OCI-LY1 (cell line): ENCODE measurements around the gene RBM25.

ENCODE experiments used
- H2AFZ ChIP-seq: fragments of 200-600 bp; sonication (generic), shearing (Covaris generic); 2 replicates; pipeline ENCODE4 v1.6.0; 2014; ENCODE audit warnings: antibody characterized with exemption, mild to moderate bottlenecking, low read length
- H3F3A ChIP-seq: fragments of 200-600 bp; sonication (generic), shearing (Covaris generic); 2 replicates; pipeline ENCODE4 v1.6.0; 2014; ENCODE audit warnings: mild to moderate bottlenecking, antibody characterized with exemption, low read length, moderate library complexity; ENCODE audit not compliant: insufficient read depth
- H3K27ac ChIP-seq: fragments of 200-600 bp; sonication (generic); 2 replicates; pipeline ENCODE4 v1.5.1; 2014; ENCODE audit warnings: low read length, mixed run types, mild to moderate bottlenecking, low read depth; ENCODE audit not compliant: poor library complexity, severe bottlenecking
- H3K27me3 ChIP-seq: fragments of 200-600 bp; sonication (generic); 2 replicates; pipeline ENCODE4 v1.6.0; 2014; ENCODE audit warnings: antibody characterized with exemption, mild to moderate bottlenecking, low read length, moderate library complexity; ENCODE audit not compliant: insufficient read depth
- H3K36me3 ChIP-seq: fragments of 200-600 bp; sonication (generic); 2 replicates; pipeline ENCODE4 v1.6.1; 2014; ENCODE audit warnings: mild to moderate bottlenecking, antibody characterized with exemption, low read length, moderate library complexity, mixed read lengths; ENCODE audit not compliant: insufficient read depth
- H3K4me1 ChIP-seq: fragments of 200-600 bp; sonication (generic); 2 replicates; pipeline ENCODE4 v1.5.1; 2014; ENCODE audit warnings: mild to moderate bottlenecking, low read length, moderate library complexity; ENCODE audit not compliant: insufficient read depth, severe bottlenecking
- H3K4me2 ChIP-seq: fragments of 200-600 bp; sonication (generic), shearing (Covaris generic); 2 replicates; pipeline ENCODE4 v1.6.1; 2014; ENCODE audit warnings: low read length
- H3K4me3 ChIP-seq: fragments of 200-600 bp; sonication (generic); 2 replicates; pipeline ENCODE4 v1.5.1; 2014; ENCODE audit warnings: low read length, low read depth, mild to moderate bottlenecking, mixed read lengths; ENCODE audit not compliant: poor library complexity, severe bottlenecking
- H3K79me2 ChIP-seq: fragments of 200-600 bp; shearing (Covaris generic); 2 replicates; pipeline ENCODE4 v1.6.1; 2016; ENCODE audit warnings: mixed run types, low read length, mixed read lengths; ENCODE audit not compliant: insufficient read depth
- H3K9ac ChIP-seq: fragments of 200-600 bp; sonication (generic), shearing (Covaris generic); 2 replicates; pipeline ENCODE4 v1.6.1; 2014; ENCODE audit warnings: mild to moderate bottlenecking, low read length, mixed read lengths
- H3K9me2 ChIP-seq: fragments of 200-600 bp; sonication (generic), shearing (Covaris generic); 2 replicates; pipeline ENCODE4 v1.6.1; 2014; ENCODE audit warnings: low read depth, mild to moderate bottlenecking, low read length, mixed read lengths
- H3K9me3 ChIP-seq: fragments of 200-600 bp; shearing (Covaris generic); 2 replicates; pipeline ENCODE4 v1.6.1; 2014; ENCODE audit warnings: low read length, mixed read lengths
- H4K20me1 ChIP-seq: fragments of 200-600 bp; sonication (generic), shearing (Covaris generic); 2 replicates; pipeline ENCODE4 v1.6.0; 2016; ENCODE audit warnings: mild to moderate bottlenecking, low read length; ENCODE audit not compliant: insufficient read depth
- CTCF ChIP-seq: fragments of 200-600 bp; sonication (generic), shearing (Covaris generic); IDR thresholded peaks from 2 replicates; pipeline ENCODE4 v1.5.1; 2017; ENCODE audit warnings: mild to moderate bottlenecking, antibody characterized with exemption, low read length, moderate library complexity, mixed read lengths
- EZH2 ChIP-seq: fragments of 200-600 bp; sonication (generic), shearing (Covaris generic); IDR thresholded peaks from 2 replicates; pipeline ENCODE4 v1.8.0; 2017; ENCODE audit warnings: borderline replicate concordance, mixed run types, mild to moderate bottlenecking, antibody characterized with exemption, low read length, moderate library complexity, mixed read lengths

Gene RBM25

DNA sequence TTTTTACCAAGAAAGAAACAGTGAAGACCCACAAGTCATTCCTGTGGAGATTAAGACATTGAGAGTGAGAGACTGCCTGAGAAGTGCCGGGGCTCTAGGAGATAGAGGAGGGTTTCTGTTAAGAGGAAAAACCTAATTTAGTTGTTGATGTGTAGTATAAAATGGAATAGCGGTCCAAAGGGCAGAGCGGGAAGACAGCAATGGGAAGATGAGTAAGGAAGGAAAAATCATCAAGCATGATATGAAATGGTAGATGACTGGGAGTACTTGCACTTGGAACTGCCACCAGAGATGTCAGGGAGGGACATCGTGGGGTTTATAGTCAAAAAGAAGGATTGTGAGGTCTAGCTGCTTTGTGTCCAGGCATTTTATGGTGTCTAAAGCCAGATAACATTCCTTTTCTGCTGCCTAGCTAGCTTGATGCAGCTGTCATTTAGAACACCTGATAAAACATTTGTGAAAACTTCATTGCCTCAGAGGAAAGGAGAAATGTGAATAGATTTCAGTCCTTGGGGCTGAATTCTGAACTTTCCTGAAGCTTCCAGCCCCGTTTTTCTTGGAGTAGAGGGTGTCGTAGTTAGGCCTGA is 57.8 kb downstream of the RBM25 start:
- TF ChIP-seq EZH2 (no peak), CTCF (no peak)
- Histone ChIP-seq H3K9ac (no peak overlapping the region), H3K27ac (no peak overlapping the region), H3K79me2 (no peaks in the 10 kb centered on the region), H3K9me3 (no peaks in the 10 kb centered on the region), H3K4me1 (no peaks in the 10 kb centered on the region), H3K4me2 (no peak overlapping the region), H3K4me3 (no peak overlapping the region), H4K20me1 (no peaks in the 10 kb centered on the region), H3K9me2 (no peaks in the 10 kb centered on the region), H3K36me3 (peaks cover 88% of the 10 kb centered on the region), H2AFZ (no peak overlapping the region), H3F3A (no peaks in the 10 kb centered on the region; the same call in 1 of the 2 replicates), H3K27me3 (no peaks in the 10 kb centered on the region)

DNA sequence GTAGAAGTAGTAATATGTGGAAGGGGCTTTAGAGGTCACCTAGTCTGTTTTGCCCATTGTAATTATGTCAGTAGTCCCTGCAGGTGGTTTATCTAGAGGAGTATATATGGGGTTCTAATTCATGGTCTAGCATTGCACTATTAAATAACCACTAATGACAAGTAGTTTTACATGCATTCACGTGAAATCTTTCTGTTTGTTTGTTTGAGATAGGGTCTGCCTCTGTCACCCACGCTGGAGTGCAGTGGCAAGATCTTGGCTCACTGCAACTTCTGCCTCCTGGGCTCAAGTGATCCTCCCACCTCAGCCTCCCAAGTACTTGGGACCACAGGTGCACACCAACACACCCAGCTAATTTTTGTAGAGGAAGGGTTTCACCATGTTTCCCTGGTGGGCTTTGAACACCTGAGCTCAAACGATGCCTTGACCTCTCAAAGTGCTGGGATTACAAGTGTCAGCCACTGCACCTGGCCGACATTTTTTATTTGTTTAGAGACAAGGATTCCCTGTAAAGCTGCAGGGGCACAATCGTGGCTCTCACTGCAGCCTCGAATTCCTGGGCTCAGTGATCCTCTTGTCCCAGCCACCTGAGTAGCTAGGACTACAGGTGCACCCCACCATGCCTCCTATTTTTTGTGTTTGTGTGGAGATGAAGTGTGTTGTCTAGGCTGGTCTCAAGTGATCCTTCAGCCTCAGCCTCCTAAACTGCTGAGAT is 66.0 kb downstream of the RBM25 start:
- Histone ChIP-seq H2AFZ (no peak overlapping the region), H3K9me3 (no peaks in the 10 kb centered on the region), H3K27me3 (no peaks in the 10 kb centered on the region), H3K4me2 (no peak overlapping the region), H3K27ac (no peak overlapping the region), H3K9ac (no peak overlapping the region), H3F3A (no peaks in the 10 kb centered on the region; the same call in 1 of the 2 replicates), H3K79me2 (no peaks in the 10 kb centered on the region), H3K4me3 (no peak overlapping the region), H3K9me2 (no peaks in the 10 kb centered on the region), H4K20me1 (no peaks in the 10 kb centered on the region), H3K4me1 (no peaks in the 10 kb centered on the region), H3K36me3 (peaks cover 63% of the 10 kb centered on the region)
- TF ChIP-seq EZH2 (no peak), CTCF (no peak)

DNA sequence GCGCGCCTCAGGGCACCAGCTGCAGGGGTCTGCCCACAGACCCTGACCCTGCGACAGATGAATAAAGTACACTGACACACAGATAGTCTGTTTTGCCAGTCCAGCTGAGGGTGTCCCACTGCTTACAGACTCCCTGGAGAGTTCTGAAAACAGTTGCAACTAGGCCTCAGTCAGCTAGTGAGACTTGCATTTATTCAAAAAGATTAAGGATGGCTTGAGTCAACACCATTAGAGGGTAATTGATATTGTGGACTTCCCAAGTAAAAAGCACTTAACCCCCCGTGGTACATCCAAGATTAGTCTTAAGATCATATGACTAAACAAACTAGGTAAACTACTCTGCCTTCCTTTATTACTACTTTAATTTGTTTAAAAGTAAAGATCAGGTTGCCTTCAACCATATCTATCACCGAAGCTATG is 66.8 kb downstream of the RBM25 start:
- Histone ChIP-seq H3K9ac (no peak overlapping the region), H3K9me2 (no peaks in the 10 kb centered on the region), H3K9me3 (no peaks in the 10 kb centered on the region), H3K27ac (no peak overlapping the region), H3K79me2 (no peaks in the 10 kb centered on the region), H3K4me1 (no peaks in the 10 kb centered on the region), H3K4me2 (no peak overlapping the region), H4K20me1 (no peaks in the 10 kb centered on the region), H3K36me3 (peaks cover 55% of the 10 kb centered on the region), H2AFZ (no peak overlapping the region), H3F3A (no peaks in the 10 kb centered on the region; the same call in 1 of the 2 replicates), H3K27me3 (no peaks in the 10 kb centered on the region), H3K4me3 (no peak overlapping the region)
- TF ChIP-seq CTCF (no peak), EZH2 (no peak)
